GM13976 (cell line): ENCODE data around the gene PRSS2.

Experiments used
- DNase-seq: peaks from one replicate; pipeline ENCODE4 v3.0.0; 2012; ENCODE audit warnings: low spot score
- in situ Hi-C: fragments of 300-500 bp; cut with MboI; formaldehyde crosslinking; loops from one replicate; pipeline ENCODE4 v1.12.0; 2022; ENCODE audit warnings: low sequenced_read_pairs, mixed read lengths, inconsistent platforms; ENCODE audit not compliant: unreplicated experiment
- TF ChIP-seq, protein P1 (sequence below): IDR thresholded peaks from 2 replicates; pipeline ENCODE4 v1.5.1; 2012; ENCODE audit warnings: borderline replicate concordance, mild to moderate bottlenecking; ENCODE audit not compliant: insufficient read depth; ENCODE audit errors: extremely low read depth, missing control alignments, control extremely low read depth

The PRSS2 gene

DNA sequence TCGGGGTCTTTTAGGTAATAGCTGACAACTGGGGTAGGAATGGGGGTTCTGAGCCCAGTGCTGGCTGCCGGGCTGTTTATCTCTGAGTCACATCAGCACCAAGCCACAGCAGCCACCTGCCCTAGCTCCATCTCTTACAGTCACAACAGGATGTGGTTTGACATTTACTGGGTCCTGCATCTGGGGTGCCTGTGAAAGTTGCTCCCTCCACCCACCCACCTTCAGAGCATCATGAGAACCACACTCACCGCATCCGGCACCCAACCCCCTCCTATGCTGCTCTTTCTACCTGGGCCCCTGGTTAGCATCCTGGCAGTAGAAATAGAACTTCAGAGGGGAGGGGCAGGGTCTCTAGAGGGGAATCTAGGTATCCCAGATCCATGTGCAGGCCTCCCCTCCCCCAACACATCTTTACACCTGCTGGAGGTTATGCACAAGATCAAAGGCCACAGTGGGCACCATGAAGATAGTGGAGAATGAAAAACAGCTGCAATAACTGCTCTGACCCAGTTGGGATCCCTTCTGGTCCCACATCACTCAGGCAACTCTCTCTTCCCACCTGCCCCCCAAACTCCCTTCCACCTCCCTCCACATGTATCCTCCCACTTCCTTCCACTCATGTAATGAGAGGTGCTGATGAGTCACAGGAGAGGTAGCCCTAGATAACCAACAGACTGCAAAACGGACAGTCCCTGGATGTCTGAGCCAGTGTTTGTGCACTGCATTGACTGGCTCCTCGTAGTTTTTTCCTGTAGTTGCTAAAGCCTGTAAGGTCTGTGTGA is 38.2 kb downstream of the PRSS2 start:
- in situ Hi-C loops, result loop anchor here (25.0 kb wide), 1 partner anchor 172 kb away; no protein-coding TSS in a partner anchor
- TF ChIP-seq, protein P1, sequence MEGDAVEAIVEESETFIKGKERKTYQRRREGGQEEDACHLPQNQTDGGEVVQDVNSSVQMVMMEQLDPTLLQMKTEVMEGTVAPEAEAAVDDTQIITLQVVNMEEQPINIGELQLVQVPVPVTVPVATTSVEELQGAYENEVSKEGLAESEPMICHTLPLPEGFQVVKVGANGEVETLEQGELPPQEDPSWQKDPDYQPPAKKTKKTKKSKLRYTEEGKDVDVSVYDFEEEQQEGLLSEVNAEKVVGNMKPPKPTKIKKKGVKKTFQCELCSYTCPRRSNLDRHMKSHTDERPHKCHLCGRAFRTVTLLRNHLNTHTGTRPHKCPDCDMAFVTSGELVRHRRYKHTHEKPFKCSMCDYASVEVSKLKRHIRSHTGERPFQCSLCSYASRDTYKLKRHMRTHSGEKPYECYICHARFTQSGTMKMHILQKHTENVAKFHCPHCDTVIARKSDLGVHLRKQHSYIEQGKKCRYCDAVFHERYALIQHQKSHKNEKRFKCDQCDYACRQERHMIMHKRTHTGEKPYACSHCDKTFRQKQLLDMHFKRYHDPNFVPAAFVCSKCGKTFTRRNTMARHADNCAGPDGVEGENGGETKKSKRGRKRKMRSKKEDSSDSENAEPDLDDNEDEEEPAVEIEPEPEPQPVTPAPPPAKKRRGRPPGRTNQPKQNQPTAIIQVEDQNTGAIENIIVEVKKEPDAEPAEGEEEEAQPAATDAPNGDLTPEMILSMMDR, result no peak
- DNase-seq, result peak; percentile 66

DNA sequence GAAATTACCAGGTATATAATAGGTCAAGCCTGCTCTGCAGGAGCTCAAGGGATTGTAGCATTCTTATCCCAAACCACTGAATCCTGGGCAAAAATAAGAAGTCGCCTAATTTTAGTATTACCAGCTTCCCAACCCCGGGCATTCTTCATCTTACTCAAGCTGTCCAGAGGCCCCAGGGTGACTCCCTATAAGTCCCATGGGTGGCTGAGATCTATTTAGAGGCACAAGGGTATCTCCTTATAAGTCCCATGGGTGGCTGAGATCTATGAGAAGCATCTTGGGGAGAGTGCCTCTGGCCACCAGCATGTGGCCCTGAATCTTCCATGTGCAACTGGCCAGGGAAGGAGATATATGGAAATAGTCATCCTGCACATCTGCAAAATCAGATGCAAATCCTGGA is 38.9 kb downstream of the PRSS2 start:
- TF ChIP-seq, protein P1, result no peak
- DNase-seq, result no peak
- in situ Hi-C loops, result loop anchor here (25.0 kb wide), 1 partner anchor 172 kb away; no protein-coding TSS in a partner anchor

DNA sequence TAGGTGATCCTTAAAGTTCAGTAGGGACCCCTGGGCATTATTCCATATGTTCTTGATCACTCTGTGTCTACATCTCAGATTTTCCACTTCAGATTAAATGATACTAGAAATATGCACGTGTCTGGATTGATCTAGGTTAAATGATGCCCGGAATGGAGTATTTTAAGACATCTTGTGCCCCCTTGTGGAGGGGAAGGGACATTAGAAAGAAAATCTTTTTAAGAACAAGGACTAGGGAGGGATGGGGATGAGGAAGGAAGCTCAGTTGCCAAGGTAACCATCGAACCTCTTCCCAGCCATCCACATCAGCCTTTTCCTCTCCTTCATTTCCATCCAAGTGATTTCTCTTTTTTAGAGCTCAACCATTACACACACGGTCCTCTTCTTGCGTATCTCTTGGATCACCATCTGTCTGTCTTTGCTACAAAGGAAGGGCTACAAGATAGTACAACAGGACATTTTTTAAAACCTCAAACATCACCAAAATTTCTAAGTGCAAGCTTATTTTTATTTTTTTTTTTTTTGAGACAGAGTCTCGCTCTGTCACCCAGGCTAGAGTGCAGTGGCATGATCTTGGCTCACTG is 40.5 kb downstream of the PRSS2 start:
- TF ChIP-seq, protein P1, result peak; percentile 50
- DNase-seq, result no peak
- in situ Hi-C loops, result loop anchor here (25.0 kb wide), 1 partner anchor 174 kb away; no protein-coding TSS in a partner anchor

DNA sequence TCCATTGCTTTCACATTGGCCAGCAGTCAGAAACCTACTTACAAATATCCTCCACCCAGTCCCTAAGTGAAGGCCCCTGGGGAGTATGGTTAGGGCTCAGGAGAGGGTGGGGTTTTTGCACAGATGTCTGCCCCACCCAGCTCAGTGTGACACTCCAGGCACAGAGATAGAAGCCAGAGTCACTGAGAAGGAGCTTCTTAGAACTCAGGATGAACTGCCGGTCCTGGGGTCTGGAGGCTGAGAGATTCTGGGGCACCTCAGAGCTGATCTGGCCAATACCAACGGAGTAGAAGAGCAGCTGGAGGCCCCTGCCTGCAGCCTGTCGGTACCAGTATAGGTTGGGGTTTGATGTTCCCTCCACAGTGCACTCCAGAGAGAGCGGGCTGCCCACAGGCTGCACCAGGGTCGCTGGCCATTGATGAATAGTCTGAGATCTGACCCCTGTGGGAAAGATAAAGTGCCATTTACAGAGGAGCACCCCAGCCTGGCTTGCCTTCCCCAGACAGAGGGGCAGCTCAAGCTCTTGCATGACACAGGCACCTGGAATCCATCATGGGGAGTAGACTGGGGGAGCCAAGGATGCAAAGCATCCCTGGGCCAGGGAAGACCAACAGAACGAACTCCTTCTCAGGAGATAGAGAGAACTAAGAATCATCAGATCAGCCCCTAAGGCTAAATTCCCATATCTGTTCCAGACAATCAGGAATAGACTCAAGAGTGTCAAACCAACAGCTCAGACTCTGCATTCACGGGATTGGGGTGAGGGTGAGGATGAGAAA is 41.9 kb downstream of the PRSS2 start:
- TF ChIP-seq, protein P1, result no peak
- no peak for DNase-seq
- in situ Hi-C loops, result loop anchor here (25.0 kb wide), 1 partner anchor 175 kb away; no protein-coding TSS in a partner anchor

DNA sequence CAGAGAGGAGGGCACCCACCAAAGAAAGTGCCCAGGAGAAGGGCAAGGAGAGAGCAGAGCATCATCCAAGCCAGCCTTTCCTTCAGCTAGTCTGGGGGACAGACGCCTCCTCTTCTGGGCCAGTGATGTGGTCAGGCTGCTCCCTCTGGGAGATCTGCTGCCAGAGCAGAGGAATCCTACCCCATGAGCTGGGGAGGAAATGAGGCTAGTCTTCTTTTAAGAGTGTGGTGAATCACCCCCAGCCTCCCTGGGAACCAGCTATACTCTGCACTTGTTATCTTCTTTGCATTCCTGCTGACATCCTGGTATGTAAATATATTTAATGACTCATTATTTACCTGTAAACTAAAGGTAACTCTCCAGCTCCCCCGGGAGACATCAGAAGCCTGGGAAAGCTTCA is 42.5 kb downstream of the PRSS2 start:
- DNase-seq, result no peak
- in situ Hi-C loops, result loop anchor here (25.0 kb wide), 1 partner anchor 176 kb away; no protein-coding TSS in a partner anchor

More for the DNA sequence above, 42.5 kb downstream of the PRSS2 start:
- TF ChIP-seq, protein P1, result no peak
